B cell (primary cell): ENCODE data around the gene ZNF750. TPM values are rescaled to one million over a fixed set of nuclear protein-coding genes. Genes with fewer than 3 reads are reported as not detected.

Experiments
- ATAC-seq: fragments of 200-7000 bp; cut with Tn5 transposase; one replicate; pipeline ENCODE4 v1.10.0; 2021; ENCODE audit warnings: low read depth, mild to moderate bottlenecking, moderate number of reproducible peaks, moderate library complexity
- CTCF ChIA-PET: fragments of 350-600 bp; sonication (Branson Sonifier 250); formaldehyde crosslinking; loops from one replicate; lab custom pipeline; 2021; ENCODE audit warnings: antibody characterized with exemption, inconsistent platforms; lab: Charles Lee
- POLR2A ChIA-PET: fragments of 350-600 bp; sonication (Branson Sonifier 250); formaldehyde crosslinking; loops from one replicate; lab custom pipeline; 2021; ENCODE audit warnings: antibody characterized with exemption; lab: Charles Lee
- DNase-seq: peaks from one replicate; pipeline ENCODE4 v3.0.0; 2013
- H2AFZ ChIP-seq: 2 replicates; pipeline ENCODE4 v1.6.1; 2012; ENCODE audit warnings: mild to moderate bottlenecking, low read depth, low read length; ENCODE audit not compliant: insufficient read depth, poor library complexity, severe bottlenecking
- H3K27ac ChIP-seq, 2 donors: 1 replicate in 1 of 2; 2 replicates in 1 of 2; pipeline ENCODE4 v1.5.1; 2012 to 2013; ENCODE audit warnings: low read length in 2 of 2, mild to moderate bottlenecking in 2 of 2, moderate library complexity in 1 of 2
- H3K27me3 ChIP-seq, 4 experiments: fragments of 200-600 bp in 1 of 4; sonication (generic) in 1 of 4; replicated peaks in 1 of 4; 1 replicate in 2 of 4; 2 replicates in 2 of 4; pipeline versions ENCODE4 v1.6.1 to v1.7.0; 2013 to 2016; ENCODE audit warnings: low read length in 3 of 4, mild to moderate bottlenecking in 2 of 4, mixed read lengths in 1 of 4, moderate library complexity in 1 of 4; ENCODE audit not compliant: insufficient read depth in 4 of 4, control insufficient read depth in 3 of 4; ENCODE audit errors: control extremely low read depth in 1 of 4
- H3K36me3 ChIP-seq, 2 experiments: replicated peaks in 1 of 2; 1 replicate in 1 of 2; 2 replicates in 1 of 2; pipeline versions ENCODE4 v1.6.1 to v1.7.1; 2013; ENCODE audit warnings: low read length in 1 of 2; ENCODE audit not compliant: insufficient read depth in 2 of 2, control insufficient read depth in 1 of 2; ENCODE audit errors: control extremely low read depth in 1 of 2, extremely low read depth in 1 of 2
- H3K4me1 ChIP-seq, 2 donors: fragments of 200-600 bp in 1 of 2; sonication (generic) in 1 of 2; 1 replicate in 1 of 2; 2 replicates in 1 of 2; pipeline versions ENCODE4 v1.5.1 to v1.6.1; 2013 to 2017; ENCODE audit warnings: low read length in 2 of 2; ENCODE audit not compliant: control insufficient read depth in 2 of 2, insufficient read depth in 2 of 2
- H3K4me2 ChIP-seq: replicated peaks from 2 replicates; pipeline ENCODE3; 2012; ENCODE audit warnings: mild to moderate bottlenecking, low read depth, low read length; ENCODE audit not compliant: poor library complexity, severe bottlenecking
- H3K4me3 ChIP-seq, 5 experiments: fragments of 200-600 bp in 1 of 5; sonication (generic) in 1 of 5; 1 replicate in 3 of 5; 2 replicates in 2 of 5; pipeline versions ENCODE4 v1.5.1 to v1.7.0; 2011 to 2016; ENCODE audit warnings: low read length in 4 of 5, mild to moderate bottlenecking in 4 of 5, low read depth in 2 of 5, control low read depth in 1 of 5, moderate library complexity in 1 of 5; ENCODE audit not compliant: insufficient read depth in 1 of 5; ENCODE audit errors: control extremely low read depth in 1 of 5, extremely low read depth in 1 of 5
- H3K79me2 ChIP-seq: fragments of 200-600 bp; sonication (generic); one replicate; pipeline ENCODE4 v1.6.0; 2016; ENCODE audit warnings: low read length; ENCODE audit not compliant: control insufficient read depth, insufficient read depth
- H3K9ac ChIP-seq: fragments of 200-600 bp; sonication (generic); 2 replicates; pipeline ENCODE4 v1.6.1; 2017; ENCODE audit warnings: mild to moderate bottlenecking, low read length, moderate library complexity
- H3K9me3 ChIP-seq, 3 donors: one replicate each; pipeline versions ENCODE4 v1.6.1 to v1.7.1; 2013; ENCODE audit warnings: low read length in 2 of 3; ENCODE audit not compliant: control insufficient read depth in 2 of 3, insufficient read depth in 1 of 3; ENCODE audit errors: control extremely low read depth in 1 of 3
- H4K20me1 ChIP-seq: 2 replicates; pipeline ENCODE4 v1.6.0; 2012; ENCODE audit warnings: mild to moderate bottlenecking, low read length; ENCODE audit not compliant: insufficient read depth, control insufficient read depth, poor library complexity, severe bottlenecking
- H3K27ac Mint-ChIP-seq: one replicate; pipeline ENCODE4 v1.8.0; 2021; ENCODE audit warnings: mixed read lengths
- H3K27me3 Mint-ChIP-seq: one replicate; pipeline ENCODE4 v1.8.0; 2021; ENCODE audit warnings: mixed read lengths
- H3K4me1 Mint-ChIP-seq: one replicate; pipeline ENCODE4 v1.8.0; 2021; ENCODE audit warnings: mixed read lengths
- H3K4me3 Mint-ChIP-seq: one replicate; pipeline ENCODE4 v1.8.0; 2021; ENCODE audit warnings: mixed read lengths
- H3K9me3 Mint-ChIP-seq: one replicate; pipeline ENCODE4 v1.8.0; 2022; ENCODE audit warnings: mixed read lengths; ENCODE audit not compliant: insufficient read depth
- CTCF ChIP-seq: fragments of 200-600 bp; IDR thresholded peaks from one replicate; pipeline ENCODE4 v1.8.0; 2022; ENCODE audit warnings: antibody characterized with exemption, mild to moderate bottlenecking
- EZH2 ChIP-seq: IDR thresholded peaks from 2 replicates; pipeline ENCODE4 v1.6.1; 2012; ENCODE audit warnings: borderline replicate concordance, low read depth, mild to moderate bottlenecking, moderate library complexity, low read length; ENCODE audit not compliant: insufficient read depth, poor library complexity, severe bottlenecking
- whole genome bisulfite sequencing: methylation state at CpG from one replicate; pipeline ENCODE4 v1.1.5; 2013; ENCODE audit warnings: missing lambda C conversion rate; ENCODE audit not compliant: insufficient coverage; 5-methylcytosine and 5-hydroxymethylcytosine counted together
- intact Hi-C: fragments of 100-400 bp; cut with micrococcal nuclease; formaldehyde crosslinking; loops from one replicate; pipeline ENCODE4 v1.10.0; 2022
- polyA plus RNA-seq: library from polyadenylated mRNA; depleted of rRNA; stranded (reverse); fragments of >200 nt; gene quantifications from 2 replicates; pipeline ENCODE4 v1.2.3, GENCODE V29; 2012
- total RNA-seq, 2 donors: library from RNA; stranded (reverse); fragments of 120-200 nt in 1 of 2; gene quantifications; 1 replicate in 1 of 2; 2 replicates in 1 of 2; pipeline versions ENCODE4 v1.2.3 to v1.2.4, GENCODE V29; 2013 to 2022

The ZNF750 gene
- total and polyA plus RNA-seq, 2 donors (not counting 1 experiment from before 2014, with no cell fraction given), result not detected

GRCh38 chr17:82808921-82809905, 30.6 kb downstream of the ZNF750 start:
- 92% methylated on average over 32 of the region's 35 CpGs for WGBS
- H3K4me3 Mint-ChIP-seq, result no peak overlapping the region
- ChIA-PET CTCF (no interaction called here), POLR2A (no interaction called here)
- Histone ChIP-seq H4K20me1 (peaks cover 10% of the 10 kb centered on the region), H3K9ac (no peak overlapping the region), H3K4me2 (no peak overlapping the region), H3K4me3 (no peak overlapping the region), H3K36me3 (peaks cover 0 to 13% of the 10 kb centered on the region in 2 experiments), H3K27ac (no peak overlapping the region), H3K9me3 (no peaks in the 10 kb centered on the region), H2AFZ (no peak overlapping the region), H3K4me1 (no peaks in the 10 kb centered on the region), H3K27me3 (no peaks in the 10 kb centered on the region), H3K79me2 (peaks cover 4% of the 10 kb centered on the region)
- no peak for TF ChIP-seq CTCF
- no peak for TF ChIP-seq EZH2
- ATAC-seq, result no peak
- no peak overlapping the region for H3K27ac Mint-ChIP-seq
- H3K9me3 Mint-ChIP-seq, result no peaks in the 10 kb centered on the region
- H3K4me1 Mint-ChIP-seq, result no peaks in the 10 kb centered on the region
- H3K27me3 Mint-ChIP-seq, result no peaks in the 10 kb centered on the region
- no peak for DNase-seq
- intact Hi-C loops, result no loop called here

- ATAC-seq (no peak), DNase-seq (no peak)
- Histone ChIP-seq H3K27me3 (no peaks in the 10 kb centered on the region), H4K20me1 (peaks cover 11% of the 10 kb centered on the region), H3K4me1 (no peaks in the 10 kb centered on the region), H3K9ac (no peak overlapping the region), H3K27ac (no peak overlapping the region), H3K79me2 (peaks cover 13% of the 10 kb centered on the region), H3K9me3 (no peaks in the 10 kb centered on the region), H2AFZ (no peak overlapping the region), H3K4me3 (no peak overlapping the region), H3K4me2 (no peak overlapping the region), H3K36me3 (peaks cover 0 to 16% of the 10 kb centered on the region in 2 experiments)
- Mint-ChIP-seq H3K27ac (no peak overlapping the region), H3K27me3 (no peaks in the 10 kb centered on the region), H3K4me1 (no peaks in the 10 kb centered on the region), H3K9me3 (no peaks in the 10 kb centered on the region), H3K4me3 (no peak overlapping the region)
- ChIA-PET POLR2A (no interaction called here), CTCF (no interaction called here)
- intact Hi-C loops, result no loop called here
- 96% methylated on average over 4 of the region's 8 CpGs for WGBS
- TF ChIP-seq EZH2 (no peak), CTCF (no peak)
Measured at GRCh38 chr17:82808006-82808405, 31.8 kb downstream of the ZNF750 start.
